GM12874 (cell line): Measurements from ENCODE around the gene EMC6.

Experiments used
- TF ChIP-seq, protein P1 (sequence below): IDR thresholded peaks from 2 replicates; pipeline ENCODE4 v1.5.1; 2011; ENCODE audit warnings: low read depth, mild to moderate bottlenecking, control low read depth, low read length, moderate library complexity; ENCODE audit not compliant: insufficient read depth

The EMC6 gene

DNA sequence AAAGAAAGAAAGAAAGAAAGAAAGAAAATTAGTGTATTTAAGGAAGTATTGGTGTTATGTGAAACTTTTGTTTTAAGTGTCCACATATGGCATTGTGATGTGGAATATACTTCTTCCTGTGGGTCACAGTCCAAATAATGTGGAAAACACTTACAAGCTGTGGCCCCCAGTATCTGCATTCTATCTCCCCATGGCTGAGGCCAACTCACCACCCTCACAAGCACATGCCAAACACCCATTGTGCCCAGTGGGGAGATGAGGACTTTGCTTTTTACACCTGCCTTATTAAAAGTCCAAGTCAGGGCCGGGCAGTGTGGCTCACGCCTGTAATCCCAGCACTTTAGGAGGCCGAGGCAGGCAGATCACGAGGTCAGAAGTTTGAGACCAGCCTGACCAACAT is 31.3 kb downstream of the EMC6 start:
- TF ChIP-seq, protein P1, sequence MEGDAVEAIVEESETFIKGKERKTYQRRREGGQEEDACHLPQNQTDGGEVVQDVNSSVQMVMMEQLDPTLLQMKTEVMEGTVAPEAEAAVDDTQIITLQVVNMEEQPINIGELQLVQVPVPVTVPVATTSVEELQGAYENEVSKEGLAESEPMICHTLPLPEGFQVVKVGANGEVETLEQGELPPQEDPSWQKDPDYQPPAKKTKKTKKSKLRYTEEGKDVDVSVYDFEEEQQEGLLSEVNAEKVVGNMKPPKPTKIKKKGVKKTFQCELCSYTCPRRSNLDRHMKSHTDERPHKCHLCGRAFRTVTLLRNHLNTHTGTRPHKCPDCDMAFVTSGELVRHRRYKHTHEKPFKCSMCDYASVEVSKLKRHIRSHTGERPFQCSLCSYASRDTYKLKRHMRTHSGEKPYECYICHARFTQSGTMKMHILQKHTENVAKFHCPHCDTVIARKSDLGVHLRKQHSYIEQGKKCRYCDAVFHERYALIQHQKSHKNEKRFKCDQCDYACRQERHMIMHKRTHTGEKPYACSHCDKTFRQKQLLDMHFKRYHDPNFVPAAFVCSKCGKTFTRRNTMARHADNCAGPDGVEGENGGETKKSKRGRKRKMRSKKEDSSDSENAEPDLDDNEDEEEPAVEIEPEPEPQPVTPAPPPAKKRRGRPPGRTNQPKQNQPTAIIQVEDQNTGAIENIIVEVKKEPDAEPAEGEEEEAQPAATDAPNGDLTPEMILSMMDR: no peak

DNA sequence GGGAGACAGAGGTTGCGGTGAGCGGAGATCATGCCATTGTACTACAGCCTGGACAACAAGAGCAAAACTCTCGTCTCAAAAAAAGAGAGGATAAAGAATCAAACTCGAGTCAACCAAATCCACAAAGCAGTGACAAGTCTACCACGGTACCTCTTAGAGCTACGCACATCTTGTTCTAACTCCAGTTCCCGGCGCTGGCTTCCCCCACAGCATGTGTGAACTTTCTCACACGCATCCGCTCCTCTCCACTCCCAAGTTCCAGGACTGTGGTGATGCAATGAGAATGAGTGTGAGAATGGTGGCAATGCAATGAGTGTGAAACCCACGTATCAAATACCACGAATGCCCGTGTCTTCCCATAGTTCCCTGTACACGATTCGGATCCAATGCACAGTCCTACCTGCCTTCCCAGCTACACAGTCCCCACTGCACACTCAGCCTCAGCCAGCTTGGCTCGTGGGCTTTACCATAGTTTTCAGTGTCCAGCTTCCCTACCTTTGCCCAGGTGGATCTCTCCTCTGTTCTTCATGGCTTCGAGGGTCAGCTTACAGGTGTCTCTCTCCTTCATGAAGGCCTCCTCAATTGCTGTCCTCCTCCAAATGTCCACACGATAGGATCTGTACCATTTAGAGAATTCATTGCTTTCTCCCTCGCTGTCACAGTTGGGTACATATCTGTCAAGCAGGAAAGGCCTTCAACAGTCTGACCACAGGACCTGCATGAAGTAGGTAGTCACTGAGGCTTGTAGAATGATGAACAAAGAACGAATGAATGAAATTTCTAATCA is 36.5 kb downstream of the EMC6 start:
- TF ChIP-seq, protein P1: no peak

DNA sequence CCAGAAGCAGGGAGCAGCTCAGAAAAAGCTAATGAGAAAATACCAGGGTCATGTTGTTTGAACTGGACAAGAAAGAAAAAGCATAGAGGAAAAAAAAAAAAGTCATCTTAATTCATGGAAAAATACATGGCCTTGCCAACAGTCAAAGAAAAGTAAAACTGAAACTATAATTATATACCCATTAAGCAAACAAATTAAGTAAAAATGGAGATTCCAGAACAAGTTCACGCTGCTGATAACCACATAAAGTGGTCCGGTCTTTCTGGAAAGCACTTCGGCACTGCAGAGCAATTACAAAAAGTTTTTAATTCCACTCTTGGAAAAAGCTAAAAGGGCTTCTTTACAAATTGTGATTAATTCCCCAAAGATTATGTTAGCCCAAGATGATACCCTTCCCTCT is 39.8 kb downstream of the EMC6 start:
- TF ChIP-seq, protein P1: no peak

DNA sequence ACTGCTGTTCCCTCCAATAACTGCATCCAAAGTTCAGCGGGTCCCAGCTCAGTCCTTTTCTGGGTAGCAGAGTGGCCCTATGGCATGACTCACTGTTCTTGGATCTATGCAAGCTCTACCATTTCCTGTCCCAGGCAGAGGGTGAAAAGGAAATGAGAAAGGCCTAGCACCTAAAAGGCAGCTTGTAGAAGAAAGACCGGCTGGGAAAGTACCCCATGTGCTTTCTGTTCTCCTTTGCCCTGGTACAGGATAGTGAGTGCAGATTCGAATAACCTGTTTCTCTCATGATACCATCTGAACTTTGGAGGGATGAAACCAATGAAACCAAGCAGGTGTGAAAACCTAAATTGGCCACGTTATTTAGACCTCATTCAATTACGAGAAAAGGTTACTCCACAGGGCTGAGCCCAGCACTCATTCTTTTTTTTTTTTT is 42.4 kb downstream of the EMC6 start:
- TF ChIP-seq, protein P1: no peak

DNA sequence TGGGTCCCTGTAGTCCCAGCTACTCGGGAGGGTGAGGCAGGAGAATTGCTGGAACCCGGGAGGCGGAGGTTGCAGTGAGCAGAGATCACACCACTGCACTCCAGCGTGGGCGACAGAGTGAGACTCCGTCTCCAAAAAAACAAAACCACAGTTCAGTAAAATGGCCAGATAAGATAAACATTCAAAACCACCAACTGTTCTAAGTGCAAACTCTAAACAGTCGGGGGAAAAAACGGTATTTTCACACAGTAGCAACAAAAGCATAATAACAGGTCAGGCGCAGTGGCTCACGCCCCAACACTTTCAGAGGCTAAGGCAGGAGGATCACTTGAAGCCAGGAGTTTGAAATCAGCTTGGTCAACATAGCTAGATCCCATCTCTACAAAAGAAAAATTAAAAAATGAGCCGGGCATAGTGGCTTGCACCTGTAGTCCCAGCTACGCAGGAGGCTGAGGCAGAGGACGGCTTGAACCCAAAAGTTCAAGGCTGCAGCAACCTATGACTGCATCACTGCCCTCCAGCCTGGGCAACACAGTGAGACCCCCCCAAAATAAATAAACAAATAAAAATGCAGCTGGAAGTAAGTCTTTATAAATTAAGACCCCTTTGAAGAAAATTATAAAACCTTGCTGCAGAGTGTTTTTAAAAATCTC is 44.3 kb downstream of the EMC6 start:
- TF ChIP-seq, protein P1: no peak

DNA sequence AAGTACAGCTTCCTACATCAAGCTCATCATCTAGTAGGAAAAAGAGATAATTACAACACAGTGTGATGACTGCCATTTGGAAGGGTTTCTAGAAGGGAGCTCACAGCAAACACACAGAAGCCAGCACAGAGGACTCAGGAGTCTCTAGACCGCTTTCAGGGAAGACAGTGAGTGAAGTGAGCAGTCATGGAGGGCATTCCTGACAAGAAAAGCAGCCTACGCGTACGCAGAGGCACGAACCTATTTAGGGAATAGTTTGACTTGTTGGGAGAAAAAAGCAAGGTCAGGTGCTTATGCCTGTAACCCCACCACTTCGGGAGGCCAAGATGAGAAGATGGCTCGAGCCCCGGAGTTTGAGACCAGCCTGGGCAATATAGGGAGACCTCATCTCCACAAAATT is 46.7 kb downstream of the EMC6 start:
- TF ChIP-seq, protein P1: no peak

DNA sequence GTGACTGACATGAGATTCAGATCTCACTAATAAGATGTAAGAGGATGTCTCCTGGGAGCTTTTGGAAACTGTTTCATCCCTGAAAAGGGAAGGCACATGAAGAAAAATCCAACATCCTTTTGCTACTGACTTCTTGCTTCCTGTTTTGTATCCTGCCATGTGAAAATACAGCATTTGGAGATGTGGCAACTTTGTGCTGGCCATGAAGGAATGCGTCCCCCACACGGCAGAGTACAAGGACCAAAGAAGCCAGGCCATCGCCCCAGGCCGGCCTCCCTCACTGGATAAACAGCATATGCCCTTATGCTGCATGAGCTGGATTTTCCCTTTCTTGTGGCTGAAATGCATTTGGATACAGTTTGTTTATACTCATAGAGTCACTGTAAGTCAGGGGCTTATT is 49.6 kb downstream of the EMC6 start:
- TF ChIP-seq, protein P1: no peak
